ENCODE measurements around the gene AKT3.

Gene AKT3

DNA sequence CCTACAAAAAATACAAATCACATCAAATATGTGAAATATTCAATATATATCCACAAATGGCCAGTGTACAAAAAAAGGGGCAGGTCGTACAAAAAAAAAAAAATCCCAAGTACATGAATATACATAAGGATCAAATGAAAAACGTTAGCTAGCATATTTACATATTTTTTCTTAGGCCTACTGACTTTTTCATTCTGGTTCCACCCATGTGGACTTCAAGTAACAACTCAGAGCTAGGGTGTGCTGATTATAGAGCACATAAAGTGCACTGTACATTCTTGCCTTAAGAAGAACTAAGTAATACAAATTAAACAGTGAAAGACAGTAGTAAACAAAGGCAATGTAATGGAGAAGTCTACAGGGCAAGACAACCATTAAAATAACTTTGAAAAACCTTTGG lies 297.0 kb downstream of the AKT3 start:
- no peak for DNase-seq (ENCODE audit: low spot score)

DNA sequence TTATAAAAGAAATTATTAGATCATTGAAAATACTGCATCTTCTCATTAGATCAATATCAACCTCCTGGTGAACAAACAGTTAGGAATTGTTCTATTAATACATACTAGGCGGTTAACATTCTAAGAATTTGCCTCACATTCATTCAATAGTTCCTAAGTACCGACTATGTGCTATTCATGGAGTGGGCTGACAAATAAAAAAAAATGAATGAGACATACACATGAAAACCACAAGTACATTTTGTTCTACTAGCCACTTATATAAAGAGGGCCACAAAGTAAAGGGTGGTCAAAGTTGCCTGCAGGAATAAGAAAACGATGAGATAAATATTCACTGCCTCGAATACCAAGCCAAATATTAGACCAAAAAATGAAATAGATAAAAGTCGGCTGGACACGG lies 299.8 kb downstream of the AKT3 start:
- DNase-seq (ENCODE audit: low spot score): no peak

DNA sequence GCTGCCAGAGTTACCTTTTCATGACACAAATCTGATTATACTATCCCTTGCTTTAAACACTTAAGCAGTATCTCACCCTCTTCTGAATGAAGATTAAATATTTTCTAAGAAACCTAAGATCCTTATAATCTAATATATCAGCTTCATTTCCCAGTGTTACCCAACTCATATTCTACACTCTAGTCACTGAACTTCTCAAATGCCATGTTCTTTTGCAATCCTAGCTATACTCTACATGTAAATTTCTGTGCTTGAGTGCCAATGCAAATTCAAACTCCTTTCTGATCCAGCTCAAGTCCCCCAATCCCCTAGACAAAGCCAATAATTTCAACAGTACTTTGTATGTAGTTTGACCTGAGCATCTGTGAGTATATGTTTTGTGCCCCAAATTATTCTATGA lies 300.3 kb downstream of the AKT3 start:
- DNase-seq (ENCODE audit: low spot score): no peak

DNA sequence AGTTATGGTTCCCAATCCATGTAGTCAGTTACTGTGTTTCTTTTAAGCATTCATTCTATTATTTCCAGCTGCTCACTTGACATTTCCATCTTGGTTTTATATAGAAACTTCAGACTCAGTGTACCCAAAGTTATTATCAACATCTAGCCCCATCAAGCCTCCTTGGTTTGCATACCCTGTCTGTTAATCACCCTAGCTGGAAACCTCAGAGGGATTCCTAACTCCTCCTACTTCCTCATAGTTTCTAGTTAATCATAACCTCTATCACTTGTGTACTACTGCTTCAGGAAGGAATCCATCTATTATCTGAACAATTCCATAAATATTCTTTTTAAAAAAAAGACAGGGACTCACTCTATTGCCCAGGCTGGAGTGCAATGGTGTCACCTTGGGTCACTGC lies 300.9 kb downstream of the AKT3 start:
- DNase-seq (ENCODE audit: low spot score): no peak

DNA sequence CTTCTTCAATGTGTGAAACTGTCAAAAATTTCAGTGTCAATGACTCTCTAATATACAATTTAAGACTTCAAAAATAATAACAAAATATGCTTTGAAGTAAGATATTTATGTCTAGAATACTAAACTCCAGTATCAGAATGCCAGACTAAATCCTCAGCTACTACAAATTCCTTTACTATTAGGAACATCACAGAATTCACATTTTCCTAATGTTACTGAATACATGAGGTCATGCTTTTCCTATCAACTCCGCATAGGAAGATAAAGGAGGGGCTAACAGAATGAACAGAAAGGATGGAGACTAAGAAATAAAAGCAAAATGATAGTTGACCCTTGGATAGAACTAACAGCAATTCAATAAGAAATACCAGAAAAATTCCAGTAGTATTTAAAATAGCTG lies 301.5 kb downstream of the AKT3 start:
- DNase-seq (ENCODE audit: low spot score): no peak

DNA sequence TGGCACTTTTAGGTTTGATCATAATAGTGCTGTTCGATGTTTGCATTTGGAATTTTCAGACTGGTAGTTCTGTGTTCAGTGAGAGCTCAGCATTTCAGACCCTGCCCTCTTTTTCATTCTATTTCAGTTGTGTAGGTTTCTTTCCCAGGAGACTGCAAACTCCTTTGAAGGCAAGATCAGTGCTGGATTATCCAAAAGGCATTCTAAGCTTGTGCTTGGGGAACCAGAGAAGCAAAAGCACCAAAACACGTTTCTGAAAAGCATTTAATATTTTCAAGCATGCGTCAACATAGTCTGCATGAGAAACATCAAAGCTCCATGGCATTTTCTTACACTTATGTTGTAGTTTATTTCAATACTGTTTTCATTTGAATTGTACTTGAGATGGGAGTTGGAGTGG lies 302.2 kb downstream of the AKT3 start:
- DNase-seq (ENCODE audit: low spot score): no peak

DNA sequence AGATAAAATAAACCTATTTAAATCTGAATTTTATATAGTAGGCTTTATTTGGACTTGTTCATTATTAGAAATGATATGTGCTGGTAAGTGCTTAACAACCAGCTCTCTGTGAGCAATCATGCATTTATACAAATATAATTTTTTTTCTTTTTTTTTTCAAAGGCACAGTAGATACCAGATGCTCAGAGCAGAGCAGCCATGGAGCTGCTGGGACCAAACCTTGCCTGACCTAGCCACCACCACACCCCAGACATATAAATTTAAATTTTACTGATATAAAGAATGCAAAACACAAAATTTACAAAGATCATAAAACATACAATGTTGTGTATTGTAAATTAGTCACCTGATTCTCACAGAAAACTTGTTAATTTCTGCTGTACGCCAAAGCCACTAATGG lies 303.6 kb downstream of the AKT3 start:
- no peak for DNase-seq (ENCODE audit: low spot score)

DNA sequence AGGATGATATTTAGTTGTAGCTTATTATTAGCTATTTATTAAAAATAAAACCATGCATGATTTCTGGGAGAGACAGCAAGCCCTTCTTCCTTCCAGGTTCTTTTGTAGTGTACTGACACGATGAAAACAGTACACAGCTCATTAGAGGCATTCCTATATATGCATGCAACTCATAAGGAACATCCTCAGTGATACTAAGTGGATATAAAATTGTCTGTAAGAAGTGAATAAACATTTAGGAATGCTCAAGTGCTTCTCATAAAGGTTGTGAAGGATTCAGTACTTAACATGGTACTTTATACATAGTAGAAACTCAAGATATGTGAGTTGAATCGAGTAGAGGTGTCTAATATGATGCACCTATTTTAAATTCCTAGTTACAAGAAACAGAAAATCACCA lies 306.5 kb downstream of the AKT3 start:
- no peak for DNase-seq (ENCODE audit: low spot score)

DNA sequence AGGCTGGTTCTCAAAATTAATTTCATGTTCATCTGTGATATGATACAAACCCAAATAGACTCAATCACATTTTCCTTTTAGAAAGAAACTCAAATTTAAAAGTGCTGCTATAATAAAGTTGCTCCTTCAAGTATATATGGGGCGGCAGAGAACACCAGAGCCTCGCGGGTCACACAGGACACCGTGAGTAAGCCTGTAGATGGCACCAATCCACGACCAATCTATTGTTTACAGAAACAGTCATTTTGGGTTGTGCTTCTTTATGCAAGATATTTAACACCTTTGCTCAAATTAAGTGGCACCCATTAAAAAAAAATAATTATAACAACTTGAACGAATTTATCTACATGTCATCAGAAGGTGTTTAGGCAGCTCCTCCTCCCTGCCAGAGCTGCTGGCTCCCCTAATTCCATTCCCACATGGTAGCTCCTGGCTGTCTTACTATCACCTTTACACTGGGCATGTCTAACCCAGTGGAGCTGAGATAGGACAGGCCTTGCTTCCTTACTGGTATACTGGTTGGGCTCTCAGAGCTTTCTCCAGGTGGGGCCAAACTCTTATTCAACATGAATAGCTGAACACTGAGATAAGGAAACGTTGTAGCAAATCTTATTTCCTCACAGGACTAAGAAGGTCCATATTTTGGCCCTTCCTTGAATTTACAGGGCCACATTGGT lies 307.2 kb downstream of the AKT3 start:
- DNase-seq (ENCODE audit: low spot score): no peak

DNA sequence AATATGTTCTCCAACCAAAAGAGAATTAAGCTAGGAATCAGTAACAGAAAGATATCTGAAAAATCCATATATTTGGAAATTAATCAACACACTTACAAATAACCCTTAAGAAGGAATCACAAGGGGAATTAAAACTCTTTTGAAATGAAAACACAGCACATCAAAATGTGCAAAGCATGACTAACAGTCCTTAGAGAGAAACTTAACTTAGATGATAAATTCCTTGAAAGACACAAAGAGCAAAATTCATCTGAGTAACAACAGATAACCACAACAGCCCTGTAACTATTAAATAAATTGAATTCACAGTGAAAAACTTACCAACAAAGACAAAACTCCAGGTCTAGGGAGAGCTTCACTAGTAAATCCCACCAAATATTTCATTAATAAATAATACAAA lies 310.4 kb downstream of the AKT3 start:
- no peak for DNase-seq (ENCODE audit: low spot score)

DNA sequence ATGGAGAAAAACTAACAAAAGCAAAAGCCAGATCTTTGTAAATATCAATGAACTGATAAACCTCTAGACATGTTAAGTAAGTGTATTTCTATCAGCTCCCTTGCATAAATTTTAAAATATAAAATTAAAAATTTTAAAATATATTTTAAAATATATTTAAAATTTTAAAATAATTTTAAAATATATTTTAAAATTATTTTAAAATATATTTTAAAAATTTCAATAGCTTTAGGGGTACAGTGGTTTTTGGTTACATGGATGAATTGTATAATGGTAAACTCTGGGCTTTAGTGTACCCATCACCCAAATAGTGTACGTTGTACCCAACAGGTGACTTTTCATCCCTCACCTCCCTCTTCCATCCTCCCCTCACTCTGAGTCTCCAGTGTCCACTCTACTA lies 315.0 kb downstream of the AKT3 start:
- no peak for DNase-seq (ENCODE audit: low spot score)

DNA sequence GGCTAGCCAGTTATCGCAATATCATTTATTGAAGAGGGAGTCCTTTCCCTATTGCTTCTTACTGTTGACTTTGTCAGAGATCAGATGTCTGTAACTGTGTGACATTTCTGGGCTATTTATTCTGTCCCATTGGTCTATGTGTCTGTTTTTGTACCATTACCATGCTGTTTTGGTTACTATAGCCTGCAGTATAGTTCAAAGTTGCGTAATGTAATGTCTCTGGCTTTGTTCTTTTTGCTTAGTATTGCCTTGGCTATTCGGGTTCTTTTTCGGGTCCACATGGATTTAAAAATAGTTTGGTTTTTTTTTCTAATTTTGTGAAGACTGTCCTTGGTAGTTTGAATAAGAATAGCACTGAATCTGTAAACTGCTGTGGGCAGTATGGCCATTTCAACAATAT lies 320.5 kb downstream of the AKT3 start:
- DNase-seq (ENCODE audit: low spot score): no peak

DNA sequence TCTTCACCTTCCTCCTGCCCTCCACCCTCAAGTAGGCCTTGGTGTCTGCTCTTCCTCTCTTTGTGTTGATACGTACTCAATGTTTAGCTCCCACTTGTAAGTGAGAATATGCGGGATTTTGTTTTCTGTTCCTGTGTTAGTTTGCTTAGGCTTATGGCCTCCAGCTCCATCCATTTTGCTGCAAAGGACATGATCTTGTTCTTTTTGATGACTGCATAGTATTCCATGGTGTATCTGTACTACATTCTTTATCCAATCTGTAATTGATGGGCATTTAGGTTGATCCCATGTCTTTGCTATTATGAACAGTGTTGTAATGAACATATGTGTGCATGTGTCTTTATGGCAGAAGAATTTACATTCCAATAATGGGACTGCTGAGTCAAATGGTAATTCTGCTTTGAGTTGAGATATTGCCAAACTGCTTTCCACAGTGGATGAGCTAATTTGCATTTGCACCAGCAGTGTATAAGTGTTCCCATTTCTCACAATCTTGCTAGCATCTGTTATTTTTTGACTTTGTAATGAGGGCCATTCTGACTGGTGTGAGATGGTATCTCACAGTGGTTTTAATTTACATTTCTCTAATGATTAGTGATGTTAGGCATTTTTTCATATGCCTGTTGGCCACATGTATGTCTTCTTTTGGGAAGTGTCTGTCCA lies 321.5 kb downstream of the AKT3 start:
- no peak for DNase-seq (ENCODE audit: low spot score)

DNA sequence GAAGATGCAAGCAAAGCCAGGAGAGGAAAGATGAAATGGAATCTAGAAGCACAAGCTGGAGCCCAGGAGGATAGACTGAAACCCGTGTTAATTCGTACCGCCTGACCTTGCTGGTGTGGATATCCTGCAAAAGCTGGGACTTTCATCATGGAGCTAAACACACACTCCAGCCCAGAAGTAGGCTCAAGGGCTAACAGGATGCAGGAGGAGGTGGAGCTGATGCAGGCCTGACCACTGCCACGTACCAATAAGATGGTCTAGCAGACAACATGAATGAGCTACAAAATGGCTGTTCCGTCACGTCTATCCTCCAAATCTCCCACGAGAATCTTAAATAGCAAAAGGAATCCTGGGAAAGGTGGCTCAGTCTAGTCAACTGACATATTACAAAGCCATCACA lies 323.9 kb downstream of the AKT3 start:
- DNase-seq (ENCODE audit: low spot score): no peak

DNA sequence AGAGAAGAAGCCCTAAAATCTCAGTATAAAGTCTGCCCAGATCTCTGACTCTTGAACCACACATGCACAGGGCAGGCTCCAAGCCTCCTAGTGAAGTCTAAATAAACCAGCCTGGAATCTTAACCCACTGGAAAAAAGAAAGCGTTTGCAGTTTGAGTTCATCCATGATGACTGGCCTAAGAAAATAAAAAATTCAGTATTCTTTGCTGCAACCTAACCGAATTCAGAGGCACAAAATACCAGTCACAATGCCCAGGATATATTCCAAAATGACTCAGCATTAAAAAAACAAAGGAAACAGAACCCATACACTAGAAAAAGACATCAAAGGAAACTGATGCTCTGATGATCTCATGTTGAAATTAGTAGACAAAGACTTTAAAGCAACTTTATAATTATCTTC lies 325.0 kb downstream of the AKT3 start:
- DNase-seq (ENCODE audit: low spot score): peak; percentile 90

DNA sequence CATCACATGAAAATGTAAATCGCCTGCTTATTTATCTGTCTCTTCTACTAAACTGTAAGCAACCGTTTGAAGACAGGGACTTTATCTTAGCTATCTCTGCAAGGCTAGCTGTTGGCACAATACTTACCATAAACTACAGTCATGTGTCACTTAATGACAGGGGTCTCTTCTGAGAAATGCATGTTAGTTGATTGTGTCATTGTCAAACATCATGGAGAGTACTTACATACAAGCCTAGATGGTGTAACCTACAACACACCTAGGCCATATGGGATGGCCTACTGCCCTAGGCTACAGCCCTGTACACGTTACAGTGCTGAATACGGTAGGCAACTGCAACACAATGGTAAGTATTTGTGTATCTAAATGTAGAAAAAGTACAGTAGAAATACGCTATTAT lies 326.3 kb downstream of the AKT3 start:
- DNase-seq (ENCODE audit: low spot score): no peak

DNA sequence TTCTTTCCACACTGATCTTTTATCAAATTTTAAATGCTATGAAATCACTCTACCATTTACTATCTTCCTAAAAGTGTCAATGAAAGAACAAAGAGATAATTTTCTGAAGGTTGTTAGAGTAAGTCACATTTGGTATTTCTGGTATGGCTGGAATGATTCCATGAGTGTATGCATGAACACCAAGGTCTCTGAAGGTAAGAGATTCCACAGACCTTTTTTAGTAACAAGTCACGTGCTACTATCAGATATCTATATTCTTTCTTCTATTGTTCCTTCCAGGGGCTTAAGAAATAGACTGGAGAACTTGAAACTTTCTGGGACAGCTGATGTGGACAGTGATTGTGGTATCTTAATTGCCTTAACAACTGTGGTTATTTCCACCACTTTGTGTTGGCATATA lies 329.2 kb downstream of the AKT3 start:
- no peak for DNase-seq (ENCODE audit: low spot score)

DNA sequence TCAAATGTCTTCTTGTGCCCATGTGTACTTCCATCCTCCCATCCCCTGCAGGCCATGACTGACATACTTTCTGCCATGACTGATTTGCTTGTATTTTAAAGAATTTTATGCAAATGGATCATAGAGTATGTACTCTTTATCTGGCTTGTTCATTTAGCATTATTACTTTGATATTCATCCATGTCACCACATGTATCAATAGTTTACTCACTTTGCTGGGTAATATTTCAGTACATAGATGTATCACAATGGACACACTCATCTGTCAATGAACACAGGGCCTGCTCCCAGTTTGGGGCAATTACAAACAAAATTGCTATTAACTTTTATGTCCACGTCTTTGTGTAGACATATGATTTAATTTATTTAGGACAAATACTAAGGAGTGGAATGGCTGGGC lies 335.1 kb downstream of the AKT3 start:
- no peak for DNase-seq (ENCODE audit: low spot score)

DNA sequence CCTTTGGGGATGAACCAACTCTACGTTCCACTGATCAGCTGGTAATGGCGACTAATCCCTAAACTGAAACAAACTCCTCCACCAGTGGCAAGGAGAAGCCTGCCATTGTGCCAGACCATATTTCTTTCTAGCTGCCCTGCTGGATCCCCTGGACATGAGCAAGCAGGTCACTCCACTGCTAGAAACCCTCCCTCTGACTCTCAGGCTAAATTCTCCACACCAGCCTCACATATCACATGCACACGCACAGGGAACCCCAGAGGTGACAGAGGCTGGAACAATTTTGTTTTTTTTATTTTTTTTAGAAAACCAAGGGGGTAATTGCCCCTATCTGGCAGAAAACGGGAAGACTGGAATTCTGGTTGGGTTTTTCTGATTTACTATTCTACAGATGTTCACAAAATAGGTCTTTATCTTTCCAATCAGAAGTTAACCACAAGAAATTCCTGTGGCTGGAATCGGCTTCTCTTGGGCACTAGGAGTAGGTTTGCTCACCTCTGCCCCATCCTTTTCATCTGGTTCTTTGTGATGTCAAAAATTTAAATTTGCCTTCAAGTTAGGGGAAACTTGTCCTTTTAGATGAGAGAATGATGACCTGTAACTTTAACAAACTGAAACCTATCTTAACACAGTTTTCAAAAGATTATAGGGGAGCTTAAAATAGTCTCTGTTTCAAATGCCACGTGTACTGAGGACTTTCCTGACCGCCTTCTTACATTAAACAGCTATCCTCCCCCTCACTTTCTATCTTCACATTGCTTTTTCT lies 336.1 kb downstream of the AKT3 start:
- DNase-seq (ENCODE audit: low spot score): no peak

DNA sequence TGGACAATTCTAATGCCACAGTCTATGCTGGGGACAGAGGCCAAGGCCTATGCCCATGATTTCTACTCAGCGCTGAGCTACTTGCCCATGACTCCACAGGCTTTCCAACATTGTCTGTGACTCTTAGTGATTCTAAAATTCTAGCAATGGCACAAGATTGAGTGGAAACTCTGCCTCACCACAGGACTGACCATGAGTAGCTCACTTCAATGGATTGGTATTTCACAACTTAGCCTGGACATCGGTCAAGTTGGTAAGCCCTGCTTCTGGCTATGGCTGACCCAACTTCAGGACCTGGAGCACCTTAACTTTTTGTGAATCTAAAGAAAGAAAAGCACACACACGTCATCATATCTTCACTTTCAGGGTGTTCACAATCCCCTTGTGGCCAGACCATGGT lies 339.1 kb downstream of the AKT3 start:
- no peak for DNase-seq (ENCODE audit: low spot score)

DNA sequence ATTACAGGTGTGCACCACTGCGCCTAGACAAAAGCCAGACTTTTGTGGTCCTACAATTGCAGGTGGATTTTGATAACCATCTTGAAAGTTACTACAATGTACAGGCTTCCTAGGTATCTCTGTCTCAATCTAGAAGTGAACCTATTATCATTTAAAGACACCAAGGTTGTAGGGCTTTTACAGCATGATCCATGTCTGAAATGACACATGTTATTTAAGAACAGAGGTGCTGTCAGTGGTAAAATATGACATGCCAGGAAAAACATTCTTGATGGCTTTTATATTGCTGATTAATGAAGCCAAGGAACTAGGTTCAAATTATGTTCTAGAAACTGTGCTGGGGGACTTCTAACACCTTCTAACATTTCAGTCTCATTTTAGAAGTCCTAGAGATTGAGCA lies 341.1 kb downstream of the AKT3 start:
- DNase-seq (ENCODE audit: low spot score): no peak

DNA sequence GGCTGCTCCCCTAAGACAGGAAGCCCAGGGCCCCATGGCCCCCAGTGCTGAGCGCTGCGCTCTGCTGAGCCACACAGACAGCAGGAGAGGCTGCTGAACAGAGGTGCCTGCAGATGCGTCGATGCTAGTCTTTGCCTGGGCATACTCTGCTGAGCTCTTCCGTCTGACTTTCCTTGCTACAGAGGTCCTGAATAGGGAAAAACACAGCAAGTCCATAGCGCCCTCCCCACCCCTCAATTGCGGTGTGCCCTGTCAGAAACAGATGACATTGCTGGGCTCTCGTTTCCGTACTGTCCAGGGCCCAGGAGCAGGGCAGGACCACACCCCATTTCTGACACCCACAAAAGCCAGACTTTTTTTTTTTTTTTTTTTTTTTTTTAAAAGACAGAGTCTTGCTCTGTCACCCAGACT lies 341.7 kb downstream of the AKT3 start:
- DNase-seq (ENCODE audit: low spot score): no peak

DNA sequence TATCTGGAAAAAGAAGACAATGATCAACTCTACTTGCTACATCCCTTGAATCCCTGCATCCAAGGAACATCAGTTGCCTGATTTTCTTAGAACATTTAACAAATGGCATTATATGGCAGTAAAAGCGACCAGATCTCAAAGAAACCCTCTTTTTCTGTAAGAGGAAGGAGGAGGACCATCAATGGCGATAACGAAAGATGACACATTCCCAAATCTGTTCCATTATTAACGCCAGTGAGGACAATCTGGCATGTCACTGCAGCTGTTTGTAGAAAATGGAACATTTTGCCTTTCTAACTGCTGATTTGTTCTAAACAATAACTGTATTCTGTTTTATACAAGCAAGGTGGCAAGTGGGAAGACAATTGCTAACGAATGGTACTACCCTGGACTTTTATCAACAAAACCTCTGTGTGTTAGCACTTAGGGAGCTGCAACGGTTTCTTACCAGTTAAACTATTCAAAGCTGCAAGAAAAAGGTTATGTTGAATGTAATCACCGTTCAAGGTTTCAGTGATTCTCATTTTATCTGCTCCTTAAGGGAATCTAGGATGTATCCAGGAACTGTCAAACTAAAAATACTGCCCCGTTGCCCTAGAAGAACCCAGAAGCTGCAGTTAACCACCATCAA lies 342.3 kb downstream of the AKT3 start:
- no peak for DNase-seq (ENCODE audit: low spot score)

All from kidney capillary endothelial cell (primary cell).